ENCODE data around the gene CTNNBIP1.
"Not testable (repeated sequence)": the region's sequence is repeated elsewhere in the genome, so short reads cannot be mapped to it uniquely, and the experiment has no call there.

CTNNBIP1 gene

DNA sequence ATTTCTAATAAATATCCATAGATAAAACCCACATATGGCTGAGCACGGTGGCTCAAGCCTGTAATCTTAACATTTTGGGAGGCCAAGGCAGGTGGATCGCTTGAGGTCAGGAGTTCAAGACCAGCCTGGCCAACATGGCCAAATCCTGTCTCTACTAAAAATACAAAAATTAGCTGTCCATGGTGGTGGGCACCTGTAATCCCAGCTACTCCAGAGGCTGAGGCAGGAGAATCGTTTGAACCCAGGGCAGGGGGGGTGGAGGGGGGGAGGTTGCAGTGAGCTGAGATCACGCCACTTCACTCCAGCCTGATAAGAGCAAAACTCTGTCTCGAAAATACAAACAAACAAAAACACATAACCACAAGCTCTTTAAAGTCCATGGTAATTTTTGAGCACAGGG lies 104.1 kb downstream of the CTNNBIP1 start:
- H3K27ac ChIP-seq (ENCODE audit: insufficient read depth in 1 of 2, low read depth in 1 of 2, low read length in 2 of 2, poor library complexity in 1 of 2, severe bottlenecking in 2 of 2); H3K9me3 ChIP-seq (ENCODE audit: control extremely low read depth in 1 of 5, control insufficient read depth in 4 of 5, insufficient read depth in 2 of 5, low read depth in 1 of 5, low read length in 4 of 5); H3K36me3 ChIP-seq (ENCODE audit: control insufficient read depth in 4 of 4, insufficient read depth in 4 of 4, low read length in 3 of 4); DNase-seq; H3K4me1 ChIP-seq (ENCODE audit: control extremely low read depth in 1 of 4, control insufficient read depth in 4 of 4, insufficient read depth in 4 of 4, low read length in 3 of 4); H3K4me3 ChIP-seq (ENCODE audit: control insufficient read depth in 1 of 7, extremely low read depth in 1 of 7, insufficient read depth in 4 of 7, low read depth in 2 of 7, low read length in 6 of 7); POLR2A ChIA-PET; H3K27me3 ChIP-seq (replicated peaks in 2 of 5; ENCODE audit: control insufficient read depth in 4 of 5, insufficient read depth in 5 of 5, low read length in 4 of 5): not testable (repeated sequence)
- WGBS (ENCODE audit: insufficient coverage), result 100% methylated on average over 1 of the region's 5 CpGs
- CTCF ChIA-PET, result interaction anchor here (5.2 kb wide), 1 partner anchor 21 kb away, joined by 22 read pairs; no protein-coding TSS in a partner anchor

DNA sequence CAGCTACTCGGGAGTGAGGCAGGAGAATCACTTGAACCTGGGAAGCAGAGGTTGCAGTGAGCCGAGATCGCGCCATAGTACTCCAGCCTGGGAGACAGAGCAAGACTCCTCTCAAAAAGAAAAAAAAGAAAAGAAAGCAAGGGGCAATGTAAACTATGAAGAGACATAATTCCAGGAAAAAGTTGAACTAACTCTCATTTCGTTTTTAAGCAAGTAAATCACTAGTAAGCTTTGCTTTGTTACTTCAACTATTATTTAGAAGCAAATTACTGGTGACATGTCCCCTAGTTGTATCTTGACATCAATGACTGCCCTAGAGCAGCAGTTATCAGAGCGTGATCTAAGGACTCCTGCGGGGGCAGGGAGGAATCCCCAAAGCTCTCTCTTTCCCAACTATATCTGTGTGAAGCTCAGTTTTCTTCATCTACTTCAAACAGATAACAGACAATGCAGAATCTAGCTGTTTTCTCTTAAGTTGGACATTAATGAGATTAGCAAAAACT lies 105.0 kb downstream of the CTNNBIP1 start:
- no peak overlapping the region for H3K4me3 ChIP-seq (ENCODE audit: control insufficient read depth in 1 of 7, extremely low read depth in 1 of 7, insufficient read depth in 4 of 7, low read depth in 2 of 7, low read length in 6 of 7)
- POLR2A ChIA-PET, result no interaction called here

DNA sequence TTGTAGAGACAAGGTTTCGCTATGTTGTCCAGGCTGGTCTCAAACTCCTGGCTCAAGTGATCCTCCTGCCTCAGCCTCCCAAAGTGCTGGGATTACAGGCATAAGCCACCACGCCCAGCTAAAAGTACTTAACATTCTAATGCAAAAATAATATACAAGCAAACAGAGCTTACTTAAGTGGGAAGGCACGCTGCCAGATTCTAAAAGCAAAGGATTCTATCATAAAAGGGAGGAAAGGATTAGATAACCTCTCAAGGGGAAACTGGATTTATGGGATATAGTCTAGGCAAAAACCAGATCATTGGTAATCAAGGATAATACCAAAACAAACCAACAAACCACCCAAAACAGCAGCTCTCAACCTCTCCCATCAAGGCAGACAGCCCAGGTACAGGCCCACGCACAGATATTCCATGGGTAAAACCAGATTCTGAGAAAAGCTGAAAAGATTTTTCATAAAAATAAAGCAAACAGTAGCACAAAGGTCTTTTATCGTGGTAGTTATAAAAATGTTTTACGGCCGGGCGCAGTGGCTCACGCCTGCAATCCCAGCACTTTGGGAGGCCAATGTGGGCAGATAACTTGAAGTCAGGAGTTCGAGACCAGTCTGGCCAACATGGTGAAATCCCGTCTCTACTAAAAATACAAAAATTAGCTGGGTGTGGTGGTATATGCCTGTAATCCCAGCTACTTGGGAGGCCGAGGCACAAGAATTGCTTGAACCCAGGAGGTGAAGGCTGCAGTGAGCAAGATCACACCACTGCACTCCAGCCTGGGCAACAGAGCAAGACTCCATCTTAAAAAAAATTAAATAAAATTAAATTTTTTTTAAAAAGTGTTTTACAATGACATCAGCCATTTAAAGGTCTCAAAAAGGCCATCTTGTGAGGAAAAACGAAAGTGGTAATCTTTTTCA lies 106.8 kb downstream of the CTNNBIP1 start:
- H3K27me3 ChIP-seq (replicated peaks in 2 of 5; ENCODE audit: control insufficient read depth in 4 of 5, insufficient read depth in 5 of 5, low read length in 4 of 5); H3K9me3 ChIP-seq (ENCODE audit: control extremely low read depth in 1 of 5, control insufficient read depth in 4 of 5, insufficient read depth in 2 of 5, low read depth in 1 of 5, low read length in 4 of 5); H3K4me3 ChIP-seq (ENCODE audit: control insufficient read depth in 1 of 7, extremely low read depth in 1 of 7, insufficient read depth in 4 of 7, low read depth in 2 of 7, low read length in 6 of 7); H3K36me3 ChIP-seq (ENCODE audit: control insufficient read depth in 4 of 4, insufficient read depth in 4 of 4, low read length in 3 of 4); DNase-seq; H3K27ac ChIP-seq (ENCODE audit: insufficient read depth in 1 of 2, low read depth in 1 of 2, low read length in 2 of 2, poor library complexity in 1 of 2, severe bottlenecking in 2 of 2): not testable (repeated sequence)
- 97% methylated on average over 7 of the region's 13 CpGs for WGBS (ENCODE audit: insufficient coverage)
- ChIA-PET POLR2A (interaction anchor here (0.6 kb wide), 1 partner anchor 44 kb away, joined by 3 read pairs; no protein-coding TSS in a partner anchor), CTCF (interaction anchor here (1.1 to 5.2 kb wide), 3 partner anchors 13 to 18 kb away, joined by 3 to 22 read pairs (median 3); no protein-coding TSS in a partner anchor)
- peaks cover 0 to 10% (median 5%) of the 10 kb centered on the region in 4 experiments for H3K4me1 ChIP-seq (ENCODE audit: control extremely low read depth in 1 of 4, control insufficient read depth in 4 of 4, insufficient read depth in 4 of 4, low read length in 3 of 4)

More for the DNA sequence above, 105.0 kb downstream of the CTNNBIP1 start:
- Histone ChIP-seq H3K4me1 (ENCODE audit: control extremely low read depth in 1 of 4, control insufficient read depth in 4 of 4, insufficient read depth in 4 of 4, low read length in 3 of 4) (peaks cover 0 to 8% (median under 1%) of the 10 kb centered on the region in 4 experiments), H3K27me3 (replicated peaks in 2 of 5; ENCODE audit: control insufficient read depth in 4 of 5, insufficient read depth in 5 of 5, low read length in 4 of 5) (no peaks in the 10 kb centered on the region), H3K36me3 (ENCODE audit: control insufficient read depth in 4 of 4, insufficient read depth in 4 of 4, low read length in 3 of 4) (peaks cover 0 to 7% (median 2%) of the 10 kb centered on the region in 4 experiments), H3K9me3 (ENCODE audit: control extremely low read depth in 1 of 5, control insufficient read depth in 4 of 5, insufficient read depth in 2 of 5, low read depth in 1 of 5, low read length in 4 of 5) (no peaks in the 10 kb centered on the region), H3K27ac (ENCODE audit: insufficient read depth in 1 of 2, low read depth in 1 of 2, low read length in 2 of 2, poor library complexity in 1 of 2, severe bottlenecking in 2 of 2) (no peak overlapping the region)
- DNase-seq, result no peak
- WGBS (ENCODE audit: insufficient coverage), result 89% methylated on average over 6 of the region's 7 CpGs
- CTCF ChIA-PET, result interaction anchor here (0.8 to 5.2 kb wide), 6 partner anchors 11 to 64 kb away, joined by 3 to 22 read pairs (median 6); no protein-coding TSS in a partner anchor

DNA sequence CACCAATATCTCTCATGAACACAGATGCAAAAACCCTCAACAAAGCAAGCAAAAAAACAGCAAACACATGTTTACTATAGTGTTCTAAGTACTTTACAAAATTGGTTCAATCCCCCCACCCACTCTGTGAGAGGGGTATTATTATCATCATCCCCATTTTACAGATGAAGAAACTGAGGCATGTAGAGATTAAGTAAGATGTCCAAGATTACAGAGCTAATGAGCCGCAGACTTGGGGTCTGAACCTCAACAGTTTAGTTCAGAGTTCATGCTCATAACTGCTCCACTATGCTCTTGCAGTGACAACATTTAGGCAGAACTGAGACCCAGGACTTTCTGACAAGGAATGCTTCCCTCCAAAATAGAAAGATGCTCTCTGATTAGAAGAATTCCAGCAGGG lies 108.2 kb downstream of the CTNNBIP1 start:
- POLR2A ChIA-PET, result no interaction called here
- WGBS (ENCODE audit: insufficient coverage), result 100% methylated on average over 1 of the region's 1 CpG
- Histone ChIP-seq H3K27ac (ENCODE audit: insufficient read depth in 1 of 2, low read depth in 1 of 2, low read length in 2 of 2, poor library complexity in 1 of 2, severe bottlenecking in 2 of 2) (no peak overlapping the region), H3K36me3 (ENCODE audit: control insufficient read depth in 4 of 4, insufficient read depth in 4 of 4, low read length in 3 of 4) (no peaks in the 10 kb centered on the region), H3K4me1 (ENCODE audit: control extremely low read depth in 1 of 4, control insufficient read depth in 4 of 4, insufficient read depth in 4 of 4, low read length in 3 of 4) (peaks cover 0 to 9% (median 4%) of the 10 kb centered on the region in 4 experiments), H3K4me3 (ENCODE audit: control insufficient read depth in 1 of 7, extremely low read depth in 1 of 7, insufficient read depth in 4 of 7, low read depth in 2 of 7, low read length in 6 of 7) (no peak overlapping the region), H3K27me3 (replicated peaks in 2 of 5; ENCODE audit: control insufficient read depth in 4 of 5, insufficient read depth in 5 of 5, low read length in 4 of 5) (no peaks in the 10 kb centered on the region), H3K9me3 (ENCODE audit: control extremely low read depth in 1 of 5, control insufficient read depth in 4 of 5, insufficient read depth in 2 of 5, low read depth in 1 of 5, low read length in 4 of 5) (no peaks in the 10 kb centered on the region)
- DNase-seq, result no peak
- CTCF ChIA-PET, result interaction anchor here (0.6 to 5.2 kb wide), 4 partner anchors 12 to 61 kb away, joined by 3 to 22 read pairs (median 3); no protein-coding TSS in a partner anchor
